T-helper 2 cell treated with Interferon-gamma antibody and Interleukin-4, amounts not matched to agents 100 ng/mL and 5 ng/mL, for 36 hours (primary cell): Measurements from ENCODE around the gene TNRC6C. TPM values are rescaled to one million over a fixed set of nuclear protein-coding genes. Genes with fewer than 3 reads are reported as not detected.
"Not testable (repeated sequence)": the region's sequence is repeated elsewhere in the genome, so short reads cannot be mapped to it uniquely, and the experiment has no call there.

ENCODE experiments used
- intact Hi-C: fragments of 100-400 bp; cut with micrococcal nuclease; formaldehyde crosslinking; loops from one replicate; pipeline ENCODE4 v1.15.1; 2023
- total RNA-seq: library from RNA; stranded (reverse); gene quantifications from 2 replicates; pipeline ENCODE4 v1.2.3, GENCODE V29; 2022

TNRC6C gene
- total RNA-seq, 1 donor from 2014 or later: 38.8 TPM

GRCh38 chr17:77962348-77962747, 3.8 kb downstream of the TNRC6C start:
- intact Hi-C loops: no loop called here

- intact Hi-C loops: no loop called here
Measured at GRCh38 chr17:77963441-77963840, 4.9 kb downstream of the TNRC6C start.

DNA sequence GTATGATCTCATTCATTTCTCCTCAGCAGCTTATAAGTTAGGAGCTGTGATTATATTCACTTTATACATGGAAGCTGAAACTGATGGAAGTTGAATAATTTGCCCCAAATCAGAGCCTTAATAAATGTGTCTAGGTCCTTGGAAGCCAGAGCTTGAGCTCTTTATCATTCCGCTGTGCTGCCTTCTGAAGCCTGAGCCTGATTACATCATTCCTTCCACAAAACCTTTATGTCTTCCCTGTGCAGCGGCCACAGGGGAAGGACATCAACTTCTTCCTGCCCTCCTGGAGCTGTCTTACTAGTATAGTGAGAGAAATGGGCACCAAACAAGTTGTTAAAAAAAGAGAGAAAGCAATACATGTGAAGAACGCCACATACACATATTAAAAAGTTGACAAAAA, 6.8 kb downstream of the TNRC6C start:
- intact Hi-C loops: no loop called here

DNA sequence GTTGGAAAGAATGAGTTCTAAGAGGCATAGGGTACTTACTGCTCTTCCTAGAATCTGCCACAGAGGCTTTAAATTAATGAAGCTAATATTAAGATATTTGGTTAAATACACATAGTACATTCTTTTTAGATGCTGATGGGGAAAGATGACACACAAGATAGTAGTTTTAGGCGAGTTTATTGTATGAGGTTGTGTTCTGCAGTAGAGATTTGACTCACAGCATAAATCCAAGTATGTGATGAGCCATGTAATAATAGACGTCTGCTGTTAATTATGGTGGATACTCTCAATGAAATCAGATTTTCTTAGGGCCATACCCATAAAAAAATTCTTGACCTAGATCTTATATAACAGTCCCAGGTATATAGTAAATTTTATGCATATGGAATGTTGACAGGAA, 8.0 kb downstream of the TNRC6C start:
- intact Hi-C loops: no loop called here

GRCh38 chr17:77968788-77969187, 10.3 kb downstream of the TNRC6C start:
- intact Hi-C loops: no loop called here

DNA sequence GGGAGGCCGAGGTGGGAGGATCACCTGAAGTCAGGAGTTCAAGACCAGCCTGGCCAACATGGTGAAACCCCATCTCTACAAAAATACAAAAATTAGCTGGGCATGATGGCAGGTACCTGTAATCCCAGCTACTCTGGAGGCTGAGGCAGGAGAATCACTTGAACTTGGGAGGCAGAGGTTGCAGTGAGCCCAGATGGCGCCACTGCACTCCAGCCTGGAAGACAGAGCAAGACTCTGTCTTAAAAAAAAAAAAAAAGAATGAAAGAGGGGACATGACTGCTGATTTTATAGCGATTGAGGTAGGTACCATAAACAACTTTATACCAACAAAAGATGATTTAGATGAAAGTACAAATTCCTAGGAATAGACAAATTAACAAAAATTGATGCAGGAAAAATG, 13.8 kb downstream of the TNRC6C start:
- intact Hi-C loops: not testable (repeated sequence)

DNA sequence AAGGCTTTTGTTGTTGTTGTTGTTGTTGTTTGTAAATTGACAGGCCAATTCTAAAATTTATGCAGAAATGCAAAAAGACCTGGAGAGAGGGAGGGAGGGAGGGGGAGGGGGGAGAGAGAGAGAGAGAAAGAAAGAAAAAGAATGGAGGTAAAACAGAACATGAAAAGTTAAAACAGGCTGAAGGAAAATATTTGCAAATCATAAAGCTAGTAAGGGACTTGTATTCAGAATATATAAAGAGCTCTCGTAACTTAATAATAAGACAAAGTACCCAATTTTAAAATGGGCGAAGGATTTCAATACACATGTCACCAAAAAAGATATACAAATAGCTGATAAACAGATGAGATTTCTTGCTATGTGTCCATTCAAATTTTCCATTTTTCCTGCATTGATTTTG, 15.4 kb downstream of the TNRC6C start:
- intact Hi-C loops: no loop called here

DNA sequence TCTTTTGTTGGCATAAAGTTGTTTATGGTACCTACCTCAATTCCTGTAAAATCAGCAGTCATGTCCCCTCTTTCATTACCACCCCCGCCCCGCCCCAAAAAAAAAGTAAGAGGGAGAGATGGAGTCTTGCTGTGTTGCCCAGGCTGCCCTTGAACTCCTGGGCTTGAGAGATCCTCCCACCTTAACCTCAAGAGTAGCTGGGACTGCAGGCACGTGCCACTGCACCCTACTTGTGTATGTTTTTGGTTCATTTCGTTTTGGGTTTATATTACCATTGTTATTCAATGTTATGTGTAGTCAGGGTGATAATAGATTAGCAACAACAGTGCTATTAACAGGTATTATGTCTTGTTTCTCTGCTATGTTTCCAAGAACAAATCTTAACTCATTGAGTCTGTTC, 15.9 kb downstream of the TNRC6C start:
- intact Hi-C loops: no loop called here

- intact Hi-C loops: not testable (repeated sequence)
Measured at GRCh38 chr17:77982430-77982829, 23.9 kb downstream of the TNRC6C start.

GRCh38 chr17:77990301-77990700, 31.8 kb downstream of the TNRC6C start:
- intact Hi-C loops: no loop called here

DNA sequence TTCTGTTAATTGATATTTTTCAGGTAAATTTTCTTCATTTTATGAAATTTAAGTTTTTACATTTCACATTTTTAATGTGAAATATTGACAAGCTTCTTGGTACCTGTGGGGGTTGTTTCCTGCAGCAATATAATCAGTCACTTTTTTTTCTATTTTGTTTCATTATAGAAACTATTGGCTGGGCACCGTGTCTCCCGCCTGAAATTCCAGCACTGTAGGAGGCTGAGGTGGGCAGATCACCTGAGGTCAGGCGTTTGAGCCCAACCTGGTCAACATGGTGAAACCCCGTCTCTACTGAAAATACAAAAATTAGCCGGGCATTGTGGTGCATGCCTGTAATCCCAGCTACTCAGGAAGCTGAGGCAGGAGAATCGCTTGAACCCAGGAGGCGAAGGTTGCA, 35.2 kb downstream of the TNRC6C start:
- intact Hi-C loops: not testable (repeated sequence)

DNA sequence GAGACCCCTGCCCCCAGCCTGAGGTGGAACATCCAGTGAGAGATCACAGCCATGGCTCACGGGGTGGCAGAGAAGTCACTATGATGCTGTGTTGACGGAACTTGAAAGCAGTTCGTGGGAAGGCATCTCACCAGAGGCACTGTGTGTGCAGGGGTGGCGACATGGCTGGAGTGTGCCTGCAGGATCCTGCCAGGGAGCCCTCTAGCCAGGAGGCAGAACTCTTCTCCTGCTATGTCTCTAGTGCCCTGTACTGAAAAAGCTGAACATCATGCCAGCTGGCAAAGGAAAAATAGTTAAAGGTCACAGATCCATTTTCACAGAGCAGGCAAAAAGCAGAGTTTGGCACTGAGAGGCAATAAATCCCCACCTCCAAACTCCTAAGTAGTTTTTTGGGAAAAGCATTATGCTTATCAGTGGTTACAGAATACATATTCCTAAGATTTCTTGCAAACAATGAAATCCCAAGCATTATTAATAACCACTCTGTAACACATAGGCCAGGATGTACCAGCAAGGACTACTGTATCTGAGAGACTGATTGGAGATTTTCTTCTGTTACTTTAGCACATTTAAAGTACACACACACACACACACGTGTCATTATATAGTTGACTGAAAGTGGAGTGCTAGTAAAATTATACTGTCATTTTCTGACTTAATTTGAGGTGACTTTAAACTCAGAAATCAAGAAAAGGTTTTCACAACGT, 36.8 kb downstream of the TNRC6C start:
- intact Hi-C loops: no loop called here

GRCh38 chr17:77996256-77996655, 37.8 kb downstream of the TNRC6C start:
- intact Hi-C loops: no loop called here

DNA sequence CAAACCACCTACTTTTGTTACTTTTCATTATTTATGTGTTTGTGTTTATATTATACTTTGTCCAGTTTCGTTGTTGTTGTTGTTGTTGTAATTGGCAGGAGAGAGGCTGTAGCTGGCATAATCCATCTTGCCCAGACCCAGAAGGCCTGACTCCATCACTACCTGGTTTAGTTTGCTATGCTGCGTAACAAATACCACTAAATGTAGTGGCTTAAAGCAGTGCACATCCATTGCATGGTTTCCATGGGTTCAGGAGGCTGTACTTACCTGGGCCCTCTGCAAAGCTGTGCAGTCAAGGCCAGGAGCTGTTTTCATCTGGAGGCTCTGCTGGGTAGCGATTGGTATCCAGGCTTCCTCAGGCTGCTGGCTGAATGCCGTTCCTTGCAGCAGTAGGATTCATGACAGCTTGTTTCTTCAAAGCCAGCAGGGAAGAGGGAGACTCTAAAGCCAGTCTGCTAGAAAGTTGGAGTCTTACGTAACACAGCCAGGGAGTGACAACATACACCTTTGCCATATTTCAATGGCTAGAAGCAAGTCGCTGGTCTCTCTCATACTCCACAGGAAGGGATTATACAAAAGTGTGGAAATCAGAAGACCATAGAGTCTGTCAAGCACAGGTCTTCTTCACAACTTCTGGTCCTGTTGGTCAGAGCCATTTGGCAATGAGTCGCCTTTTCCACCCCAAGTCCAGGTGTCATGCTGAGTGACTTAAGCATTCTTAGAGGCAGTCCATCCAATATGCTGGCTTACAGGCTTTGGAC, 41.1 kb downstream of the TNRC6C start:
- intact Hi-C loops: no loop called here

DNA sequence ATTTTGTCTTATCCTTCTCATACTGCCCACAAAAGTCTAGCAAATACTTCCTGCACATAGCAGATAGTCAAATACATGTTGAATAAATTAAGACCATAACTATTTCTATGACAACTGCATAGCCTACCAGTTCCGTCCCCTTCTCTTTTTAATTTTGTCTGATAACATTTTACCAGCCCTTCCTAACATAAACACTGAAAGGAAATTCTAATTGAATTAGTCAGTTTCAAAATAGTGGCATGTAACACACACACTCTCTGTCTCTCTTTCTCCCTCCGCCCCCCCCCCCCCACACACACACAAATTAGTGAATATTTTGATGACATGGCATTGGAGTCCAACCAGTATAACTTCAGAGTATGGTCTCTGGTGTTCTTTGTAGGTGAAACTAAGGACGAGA, 41.8 kb downstream of the TNRC6C start:
- intact Hi-C loops: no loop called here

DNA sequence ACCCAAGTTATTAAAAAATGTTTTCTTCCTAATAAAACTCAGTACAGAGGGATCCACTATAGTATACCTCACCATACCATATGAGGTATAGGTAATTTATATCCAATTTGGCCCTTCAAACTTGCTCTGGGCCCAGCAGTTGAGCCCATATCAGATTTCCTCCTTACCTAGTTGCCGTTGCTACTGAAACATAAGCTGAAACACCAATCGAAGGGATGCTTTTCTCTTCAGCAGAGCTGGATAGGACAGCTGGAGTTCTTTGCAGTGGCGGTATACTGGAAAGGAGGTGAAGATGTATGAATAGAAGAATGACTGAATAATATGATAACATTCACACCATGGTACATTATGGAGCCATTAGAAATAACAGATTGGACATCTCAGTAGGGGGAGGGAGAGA, 42.7 kb downstream of the TNRC6C start:
- intact Hi-C loops: no loop called here

DNA sequence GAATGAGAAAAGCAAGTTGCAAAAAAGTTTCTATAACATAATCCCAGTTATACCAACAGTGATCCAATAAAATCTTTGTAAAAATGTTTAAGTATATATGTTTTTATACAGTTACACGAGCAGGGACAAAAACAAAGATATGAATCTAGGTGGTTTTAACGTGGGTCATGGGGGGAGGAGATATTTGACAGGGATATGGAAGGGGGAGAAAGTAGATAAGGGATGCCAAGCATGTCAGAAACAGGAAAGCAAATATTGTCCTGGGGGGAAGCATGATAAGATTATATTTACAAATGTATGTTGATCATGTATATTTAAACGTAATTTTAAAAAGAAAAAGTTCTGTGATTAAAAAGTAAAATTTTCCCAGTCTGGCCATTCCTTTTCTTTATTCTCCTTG, 43.1 kb downstream of the TNRC6C start:
- intact Hi-C loops: no loop called here

GRCh38 chr17:78002166-78002565, 43.7 kb downstream of the TNRC6C start:
- intact Hi-C loops: no loop called here

DNA sequence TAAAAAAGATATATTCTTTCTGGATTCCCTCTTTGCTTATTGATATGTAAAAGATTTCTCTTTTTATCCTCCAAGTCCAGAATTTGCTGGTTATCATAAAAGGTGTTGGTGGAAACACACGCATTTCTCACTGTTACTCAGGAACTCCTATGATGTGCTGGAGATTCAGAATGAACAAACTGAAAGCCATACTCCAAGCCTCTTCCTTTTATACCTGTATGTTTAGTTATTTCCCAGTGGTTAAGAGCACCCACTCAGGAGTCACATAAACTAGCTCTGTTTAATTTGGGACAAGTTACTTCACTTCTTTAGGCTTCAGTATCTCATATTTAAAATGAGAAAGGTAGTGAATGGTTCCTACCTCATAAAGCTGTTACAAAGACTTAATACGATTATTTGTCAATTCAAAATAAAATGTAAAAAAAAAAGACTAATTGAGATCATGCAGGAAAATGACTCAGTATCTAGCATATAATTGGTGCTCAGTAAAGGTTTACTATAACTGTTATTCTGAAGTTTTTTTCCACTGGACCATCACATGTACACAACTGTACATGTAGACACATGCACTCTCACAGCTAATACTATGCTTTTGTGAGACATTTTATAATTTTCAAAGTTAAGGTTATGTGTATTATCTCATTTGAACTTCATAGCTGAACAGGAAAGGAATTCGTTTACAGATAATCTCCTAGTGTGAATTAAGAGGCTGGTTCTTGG, 47.1 kb downstream of the TNRC6C start:
- intact Hi-C loops: no loop called here

DNA sequence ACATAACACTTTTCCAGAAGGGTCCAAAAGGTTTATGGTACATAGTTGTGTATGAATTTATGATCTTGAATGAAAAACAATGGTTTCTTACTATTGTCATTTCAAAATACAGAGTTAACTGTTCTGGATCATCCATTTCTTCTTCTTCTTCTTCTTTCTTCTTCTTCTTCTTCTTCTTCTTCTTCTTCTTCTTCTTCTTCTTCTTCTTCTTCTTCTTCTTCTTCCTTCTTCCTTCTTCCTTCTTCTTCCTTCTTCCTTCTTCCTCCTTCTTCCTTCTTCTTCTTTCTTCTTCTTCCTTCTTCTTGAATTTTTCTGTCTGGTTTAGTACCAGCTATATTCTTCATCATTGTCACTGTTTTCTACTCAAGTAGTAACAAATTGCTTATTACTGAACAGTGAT, 47.8 kb downstream of the TNRC6C start:
- intact Hi-C loops: no loop called here

DNA sequence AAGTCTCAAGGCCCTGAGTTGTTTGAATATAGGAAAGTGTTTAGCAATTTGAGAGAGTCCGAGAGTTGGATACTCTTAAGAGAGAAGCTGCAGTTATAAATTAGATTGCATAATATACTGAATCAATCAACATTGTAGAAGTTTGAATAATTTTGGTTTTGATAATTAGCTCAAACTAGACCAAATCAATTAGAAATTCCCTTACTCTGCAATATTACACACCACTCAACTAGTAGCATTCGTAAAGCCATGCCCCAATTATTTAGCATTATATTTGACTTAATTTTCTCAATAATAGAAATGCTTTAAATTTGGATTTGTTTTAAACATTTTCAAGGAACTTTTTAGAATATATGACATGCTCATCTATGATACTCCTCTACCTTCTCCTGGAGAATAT, 49.1 kb downstream of the TNRC6C start:
- intact Hi-C loops: no loop called here

GRCh38 chr17:78010759-78011158, 52.3 kb downstream of the TNRC6C start:
- intact Hi-C loops: no loop called here
